ENCODE data around the gene RCBTB1.

RCBTB1 gene

GRCh38 chr13:49586717-49587116 lies 1.4 kb upstream of the RCBTB1 start:
- H3K4me3 ChIP-seq (ENCODE audit: low read depth, low read length): no peak overlapping the region
- DNase-seq (ENCODE audit: low read depth): no peak
- TF ChIP-seq, protein P1, sequence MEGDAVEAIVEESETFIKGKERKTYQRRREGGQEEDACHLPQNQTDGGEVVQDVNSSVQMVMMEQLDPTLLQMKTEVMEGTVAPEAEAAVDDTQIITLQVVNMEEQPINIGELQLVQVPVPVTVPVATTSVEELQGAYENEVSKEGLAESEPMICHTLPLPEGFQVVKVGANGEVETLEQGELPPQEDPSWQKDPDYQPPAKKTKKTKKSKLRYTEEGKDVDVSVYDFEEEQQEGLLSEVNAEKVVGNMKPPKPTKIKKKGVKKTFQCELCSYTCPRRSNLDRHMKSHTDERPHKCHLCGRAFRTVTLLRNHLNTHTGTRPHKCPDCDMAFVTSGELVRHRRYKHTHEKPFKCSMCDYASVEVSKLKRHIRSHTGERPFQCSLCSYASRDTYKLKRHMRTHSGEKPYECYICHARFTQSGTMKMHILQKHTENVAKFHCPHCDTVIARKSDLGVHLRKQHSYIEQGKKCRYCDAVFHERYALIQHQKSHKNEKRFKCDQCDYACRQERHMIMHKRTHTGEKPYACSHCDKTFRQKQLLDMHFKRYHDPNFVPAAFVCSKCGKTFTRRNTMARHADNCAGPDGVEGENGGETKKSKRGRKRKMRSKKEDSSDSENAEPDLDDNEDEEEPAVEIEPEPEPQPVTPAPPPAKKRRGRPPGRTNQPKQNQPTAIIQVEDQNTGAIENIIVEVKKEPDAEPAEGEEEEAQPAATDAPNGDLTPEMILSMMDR (conservative IDR thresholded peaks at IDR 0.05; ENCODE audit: low read depth, low read length): no peak

DNA sequence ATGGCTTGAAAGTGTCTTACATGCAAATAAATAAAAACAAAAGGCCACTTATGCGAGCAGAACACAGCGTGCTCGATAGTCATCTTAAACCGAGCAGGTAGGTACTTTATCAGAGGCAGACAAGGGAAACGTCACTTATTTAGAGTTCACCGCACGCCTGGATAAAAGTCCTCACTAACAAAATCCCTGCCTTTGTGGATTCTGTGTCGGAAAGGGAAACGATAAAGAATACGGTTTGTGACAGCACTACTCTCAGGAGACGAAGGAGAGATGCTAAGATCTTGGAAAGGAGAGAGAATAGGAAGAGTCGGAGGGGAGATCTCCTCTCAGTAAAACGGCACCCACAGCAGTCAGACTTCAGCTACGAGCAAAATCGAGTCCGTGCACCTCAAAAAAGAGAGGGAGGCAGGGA lies 581 bp downstream of the RCBTB1 start:
- TF ChIP-seq, protein P1 (conservative IDR thresholded peaks at IDR 0.05; ENCODE audit: low read depth, low read length): no peak
- H3K4me3 ChIP-seq (ENCODE audit: low read depth, low read length): peak overlapping the region; percentile 97
- DNase-seq (ENCODE audit: low read depth): peak; percentile 15

DNA sequence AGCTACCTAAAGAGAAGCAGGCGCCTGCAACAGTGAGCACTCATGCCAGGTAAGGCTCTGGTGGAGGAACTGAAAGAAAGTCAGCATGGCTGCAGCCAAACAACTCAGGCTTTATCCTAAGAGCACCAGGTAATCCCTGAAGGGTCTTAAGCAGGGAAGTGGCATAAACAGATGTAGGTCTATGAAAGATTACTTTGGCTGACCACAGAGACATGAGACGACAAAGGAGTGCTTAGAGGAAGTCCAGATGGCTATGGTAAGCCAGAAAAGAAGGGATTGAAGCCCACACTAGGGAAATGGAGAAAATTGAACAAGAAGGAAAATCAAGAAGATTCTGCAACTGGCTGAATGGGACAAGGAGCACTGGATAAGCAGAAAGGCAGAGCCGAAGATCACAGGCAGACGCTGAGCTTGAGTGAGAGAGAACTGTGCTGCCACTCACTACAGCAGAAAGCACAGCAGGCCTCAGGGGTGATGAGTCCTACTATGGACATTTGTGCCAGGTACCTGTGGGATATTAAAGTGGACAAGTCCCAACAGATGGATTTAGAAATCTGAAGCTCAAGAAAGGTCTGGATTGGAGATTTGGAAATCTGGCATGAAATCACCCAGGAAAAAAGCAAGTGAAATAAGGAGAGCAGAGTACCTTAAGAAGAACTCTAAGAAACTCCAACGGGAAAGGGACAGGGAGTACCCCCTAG lies 4.2 kb downstream of the RCBTB1 start:
- TF ChIP-seq, protein P1 (conservative IDR thresholded peaks at IDR 0.05; ENCODE audit: low read depth, low read length): no peak
- no peak for DNase-seq (ENCODE audit: low read depth)
- no peak overlapping the region for H3K4me3 ChIP-seq (ENCODE audit: low read depth, low read length)

GRCh38 chr13:49579501-49579900 lies 5.9 kb downstream of the RCBTB1 start:
- TF ChIP-seq, protein P1 (conservative IDR thresholded peaks at IDR 0.05; ENCODE audit: low read depth, low read length): no peak
- no peak for DNase-seq (ENCODE audit: low read depth)
- H3K4me3 ChIP-seq (ENCODE audit: low read depth, low read length): no peak overlapping the region

GRCh38 chr13:49571299-49572240 lies 13.8 kb downstream of the RCBTB1 start:
- DNase-seq (ENCODE audit: low read depth): no peak
- H3K4me3 ChIP-seq (ENCODE audit: low read depth, low read length): no peak overlapping the region
- TF ChIP-seq, protein P1 (conservative IDR thresholded peaks at IDR 0.05; ENCODE audit: low read depth, low read length): no peak

- DNase-seq (ENCODE audit: low read depth): no peak
- TF ChIP-seq, protein P1 (conservative IDR thresholded peaks at IDR 0.05; ENCODE audit: low read depth, low read length): no peak
These were observed 15.2 kb downstream of the RCBTB1 start for GRCh38 chr13:49569993-49570689.

More at GRCh38 chr13:49569993-49570689, 15.2 kb downstream of the RCBTB1 start:
- no peak overlapping the region for H3K4me3 ChIP-seq (ENCODE audit: low read depth, low read length)

All from choroid plexus epithelial cell (primary cell).